A673 (cell line): ENCODE data around the gene TPO. TPM values are rescaled to one million over a fixed set of nuclear protein-coding genes. Genes with fewer than 3 reads are reported as not detected.

ENCODE experiments used
- BruUV-seq: library from RNA; stranded (reverse); fragments of 400-500 nt; replicated peaks from 2 replicates; lab custom pipeline; 2021; lab: Mats Ljungman, UMichigan
- CTCF ChIA-PET: fragments of 300-600 bp; sonication (Branson Sonifier 250); formaldehyde crosslinking; loops from one replicate; lab custom pipeline; 2022; ENCODE audit warnings: antibody characterized with exemption; lab: Charles Lee
- POLR2A ChIA-PET: fragments of 300-600 bp; sonication (Branson Sonifier 250); formaldehyde crosslinking; loops from one replicate; lab custom pipeline; 2022; ENCODE audit warnings: antibody characterized with exemption; ENCODE audit not compliant: low non-redundant PET; lab: Charles Lee
- DNase-seq: peaks from one replicate; pipeline ENCODE4 v3.0.0-alpha.2; 2015; ENCODE audit warnings: low spot score
- H3K27ac ChIP-seq: fragments of 200-600 bp; sonication (generic); 2 replicates; pipeline ENCODE4 v1.5.1; 2016; ENCODE audit warnings: mixed run types, low read depth, mild to moderate bottlenecking, mixed read lengths, antibody characterized with exemption, low read length; ENCODE audit not compliant: poor library complexity, severe bottlenecking
- H3K27me3 ChIP-seq: fragments of 200-600 bp; sonication (generic); replicated peaks from 2 replicates; pipeline ENCODE4 v1.6.1; 2017; ENCODE audit warnings: mixed run types, low read depth, mild to moderate bottlenecking, mixed read lengths, antibody characterized with exemption, low read length; ENCODE audit not compliant: insufficient read depth, poor library complexity
- H3K36me3 ChIP-seq: fragments of 200-600 bp; sonication (generic); 2 replicates; pipeline ENCODE4 v1.6.1; 2016; ENCODE audit warnings: mixed run types, mild to moderate bottlenecking, mixed read lengths, antibody characterized with exemption, low read length; ENCODE audit not compliant: insufficient read depth, poor library complexity, severe bottlenecking
- H3K4me1 ChIP-seq: fragments of 200-600 bp; sonication (generic); 2 replicates; pipeline ENCODE4 v1.6.1; 2017; ENCODE audit warnings: mixed run types, mild to moderate bottlenecking, mixed read lengths, antibody characterized with exemption, low read length; ENCODE audit not compliant: insufficient read depth, poor library complexity, severe bottlenecking
- H3K4me3 ChIP-seq: fragments of 200-600 bp; sonication (generic); 2 replicates; pipeline ENCODE4 v1.5.1; 2016; ENCODE audit warnings: low read depth, mixed run types, mild to moderate bottlenecking, mixed read lengths, low read length; ENCODE audit not compliant: poor library complexity, severe bottlenecking
- H3K9me3 ChIP-seq: fragments of 200-600 bp; sonication (generic); 2 replicates; pipeline ENCODE4 v1.6.1; 2016; ENCODE audit warnings: mixed run types, low read depth, mild to moderate bottlenecking, mixed read lengths, antibody characterized with exemption, low read length; ENCODE audit not compliant: poor library complexity, severe bottlenecking
- EZH2 ChIP-seq: fragments of 200-600 bp; sonication (generic); IDR thresholded peaks from 2 replicates; pipeline ENCODE4 v1.6.1; 2017; ENCODE audit warnings: borderline replicate concordance, low read depth, mild to moderate bottlenecking, mixed read lengths, antibody characterized with exemption, low read length; ENCODE audit not compliant: poor library complexity, severe bottlenecking
- intact Hi-C: fragments of 100-400 bp; cut with micrococcal nuclease; formaldehyde crosslinking; loops from one replicate; pipeline ENCODE4 v1.10.0; 2022; ENCODE audit not compliant: unreplicated experiment
- total RNA-seq: library from RNA; stranded (reverse); gene quantifications from 2 replicates; pipeline ENCODE4 v1.2.3, GENCODE V29; 2021
- TF ChIP-seq, protein P1 (sequence below): fragments of 300-800, 200-600 bp; sonication (generic); conservative IDR thresholded peaks from 2 replicates; pipeline ENCODE4 v1.5.1; 2017; ENCODE audit warnings: low read depth, mild to moderate bottlenecking, antibody characterized with exemption, low read length, moderate library complexity, mixed read lengths

Gene TPO
- total RNA-seq, 1 experiment from 2014 or later: not detected

DNA sequence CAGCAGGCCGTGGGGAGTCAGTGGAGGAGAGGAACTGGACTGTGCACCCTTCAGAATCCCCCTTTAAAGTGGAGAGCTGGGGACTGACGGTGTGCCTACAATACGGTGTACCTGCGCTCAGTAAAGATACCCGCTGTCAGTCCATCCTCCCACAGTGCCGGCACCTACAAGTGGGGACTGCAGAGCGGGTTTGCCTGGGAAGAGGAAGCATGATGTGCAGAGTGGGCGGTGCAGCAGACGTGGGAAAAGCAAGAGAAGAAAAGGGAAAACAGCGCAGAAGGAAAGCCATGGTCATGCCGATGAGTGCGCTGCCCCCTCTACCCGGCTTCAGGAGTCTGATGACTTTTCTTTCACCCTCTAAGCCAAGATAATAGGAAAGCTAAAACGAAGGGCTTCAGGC is 148.0 kb downstream of the TPO start:
- Histone ChIP-seq H3K4me1 (no peaks in the 10 kb centered on the region), H3K36me3 (no peaks in the 10 kb centered on the region), H3K9me3 (no peaks in the 10 kb centered on the region), H3K27ac (no peak overlapping the region), H3K27me3 (no peaks in the 10 kb centered on the region), H3K4me3 (no peak overlapping the region)
- DNase-seq: no peak
- CTCF ChIA-PET: no interaction called here
- POLR2A ChIA-PET: no interaction called here
- BruUV-seq: no TSS peak
- no peak for TF ChIP-seq EZH2
- TF ChIP-seq, protein P1, sequence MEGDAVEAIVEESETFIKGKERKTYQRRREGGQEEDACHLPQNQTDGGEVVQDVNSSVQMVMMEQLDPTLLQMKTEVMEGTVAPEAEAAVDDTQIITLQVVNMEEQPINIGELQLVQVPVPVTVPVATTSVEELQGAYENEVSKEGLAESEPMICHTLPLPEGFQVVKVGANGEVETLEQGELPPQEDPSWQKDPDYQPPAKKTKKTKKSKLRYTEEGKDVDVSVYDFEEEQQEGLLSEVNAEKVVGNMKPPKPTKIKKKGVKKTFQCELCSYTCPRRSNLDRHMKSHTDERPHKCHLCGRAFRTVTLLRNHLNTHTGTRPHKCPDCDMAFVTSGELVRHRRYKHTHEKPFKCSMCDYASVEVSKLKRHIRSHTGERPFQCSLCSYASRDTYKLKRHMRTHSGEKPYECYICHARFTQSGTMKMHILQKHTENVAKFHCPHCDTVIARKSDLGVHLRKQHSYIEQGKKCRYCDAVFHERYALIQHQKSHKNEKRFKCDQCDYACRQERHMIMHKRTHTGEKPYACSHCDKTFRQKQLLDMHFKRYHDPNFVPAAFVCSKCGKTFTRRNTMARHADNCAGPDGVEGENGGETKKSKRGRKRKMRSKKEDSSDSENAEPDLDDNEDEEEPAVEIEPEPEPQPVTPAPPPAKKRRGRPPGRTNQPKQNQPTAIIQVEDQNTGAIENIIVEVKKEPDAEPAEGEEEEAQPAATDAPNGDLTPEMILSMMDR: no peak
- intact Hi-C loops: no loop called here

DNA sequence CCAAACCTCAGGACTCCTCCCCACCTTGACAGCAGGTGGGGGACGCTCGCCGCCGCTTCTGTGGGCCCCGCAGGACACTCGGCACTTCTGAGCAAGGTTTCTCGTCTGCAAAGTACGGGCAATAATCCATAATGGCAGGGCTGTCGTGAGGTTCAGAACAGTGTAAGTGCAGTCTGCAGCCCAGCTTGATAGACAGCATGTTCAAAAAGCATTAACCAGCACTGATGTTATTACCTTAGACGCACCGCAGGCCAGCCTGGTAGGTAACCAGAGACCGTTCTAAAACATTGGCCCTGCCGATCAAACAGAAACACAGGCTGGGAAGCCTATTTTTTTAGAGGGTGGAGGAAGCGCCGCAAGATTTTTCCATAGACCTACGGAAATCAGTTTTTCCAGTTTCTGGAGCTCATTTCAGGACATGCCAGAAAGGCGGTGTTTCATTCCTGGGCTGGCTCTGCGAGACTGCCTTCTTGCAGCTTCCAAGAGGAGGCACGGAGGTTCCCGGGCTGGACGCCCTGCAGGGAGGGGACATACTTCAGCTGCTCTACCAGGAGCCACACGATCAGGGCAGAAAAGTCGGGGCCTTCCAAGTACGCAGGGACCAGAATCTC is 148.7 kb downstream of the TPO start:
- TF ChIP-seq EZH2: no peak
- TF ChIP-seq, protein P1: no peak
- POLR2A ChIA-PET: no interaction called here
- no peak for DNase-seq
- no peak overlapping the region for H3K4me3 ChIP-seq
- H3K9me3 ChIP-seq: no peaks in the 10 kb centered on the region
- H3K36me3 ChIP-seq: no peaks in the 10 kb centered on the region
- intact Hi-C loops: no loop called here
- no peaks in the 10 kb centered on the region for H3K4me1 ChIP-seq
- BruUV-seq: no TSS peak
- CTCF ChIA-PET: no interaction called here
- H3K27ac ChIP-seq: no peak overlapping the region
- H3K27me3 ChIP-seq: no peaks in the 10 kb centered on the region

DNA sequence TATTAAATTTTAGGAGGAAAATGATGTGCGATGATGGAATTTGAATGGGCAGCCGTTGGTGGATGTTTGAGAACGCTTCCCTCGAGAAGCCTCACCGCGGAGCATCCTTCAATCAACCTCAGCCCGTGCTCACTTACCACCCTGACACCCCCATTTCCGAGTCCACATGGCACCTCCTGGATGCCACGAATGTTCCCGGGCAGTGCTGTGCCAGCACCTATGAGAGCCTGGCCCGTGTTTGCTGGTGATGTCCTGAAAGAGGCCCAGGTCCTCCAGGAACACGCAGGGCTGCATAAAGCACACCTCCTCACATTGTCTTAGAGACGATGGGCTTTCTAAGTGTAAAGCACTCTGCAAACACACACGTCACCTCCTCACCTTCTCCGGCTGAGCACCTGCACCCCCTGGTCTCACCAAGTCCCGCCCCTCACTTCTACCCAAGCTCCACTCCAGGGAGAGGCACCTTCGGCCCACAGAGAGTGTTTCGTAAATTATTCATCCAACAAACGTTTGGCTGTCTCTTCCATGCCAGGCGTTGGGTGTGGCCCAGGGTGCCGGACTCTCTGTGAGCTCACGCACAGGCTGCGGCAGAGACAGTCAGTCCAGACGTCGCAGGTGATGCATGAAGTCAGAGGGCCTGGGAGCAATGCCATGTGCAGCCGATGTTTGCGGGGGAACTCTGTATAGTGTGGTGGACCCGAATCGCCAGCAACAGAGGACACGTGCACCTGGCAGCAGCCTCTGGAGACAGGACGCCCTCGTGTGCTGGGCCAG is 150.0 kb downstream of the TPO start:
- ChIA-PET CTCF (no interaction called here), POLR2A (no interaction called here)
- no peak for DNase-seq
- BruUV-seq: no TSS peak
- TF ChIP-seq, protein P1: no peak
- TF ChIP-seq EZH2: no peak
- no peak overlapping the region for H3K4me3 ChIP-seq
- H3K27ac ChIP-seq: no peak overlapping the region
- H3K36me3 ChIP-seq: no peaks in the 10 kb centered on the region
- no peaks in the 10 kb centered on the region for H3K4me1 ChIP-seq
- H3K9me3 ChIP-seq: no peaks in the 10 kb centered on the region
- no peaks in the 10 kb centered on the region for H3K27me3 ChIP-seq
- intact Hi-C loops: no loop called here
